ENCODE measurements around the gene POLR2E.
"Not testable (repeated sequence)": the region's sequence is repeated elsewhere in the genome, so short reads cannot be mapped to it uniquely, and the experiment has no call there.

POLR2E gene

DNA sequence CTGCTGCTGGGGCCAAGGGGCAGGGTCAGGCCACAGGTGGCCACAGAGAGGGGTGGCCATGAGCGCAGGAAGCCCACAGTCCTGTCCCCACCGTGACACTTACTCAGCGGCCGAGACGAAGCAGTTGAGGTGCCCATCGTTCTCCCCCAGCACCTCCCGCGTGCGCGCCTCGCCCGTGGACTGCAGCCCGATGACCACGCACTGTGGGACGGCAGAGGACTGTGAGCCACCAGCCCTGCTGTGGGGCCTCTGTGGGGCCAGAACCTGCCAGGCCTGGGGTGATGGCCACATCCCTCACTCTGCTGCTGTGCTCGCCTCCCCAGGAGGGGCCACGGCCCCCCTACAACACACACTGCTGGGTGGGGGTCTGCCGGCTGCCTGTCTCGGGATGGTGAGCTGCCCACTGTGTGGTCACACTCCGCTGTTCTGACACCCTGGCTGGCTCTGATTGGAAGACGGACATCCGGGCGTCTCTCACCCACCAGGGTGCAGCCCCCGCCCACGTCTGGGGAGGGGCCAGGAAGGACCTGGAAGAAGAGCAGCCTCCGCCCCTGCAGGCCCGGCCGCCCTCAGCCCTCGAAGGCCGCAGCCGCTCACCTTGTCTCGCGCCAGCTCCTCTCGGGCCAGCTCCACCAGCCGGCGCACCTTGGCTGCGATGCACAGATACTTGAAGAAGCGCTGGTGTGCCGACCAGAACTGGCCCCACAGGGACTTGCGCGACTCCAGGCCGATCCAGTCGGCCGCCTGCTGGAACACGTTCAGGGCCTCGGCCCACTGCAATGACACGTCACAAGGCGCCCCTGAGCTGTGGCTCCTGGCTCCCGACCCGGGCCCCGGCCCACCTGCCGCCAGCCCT, 21.8 kb upstream of the POLR2E start:
- peaks cover 7% of the 10 kb centered on the region; the same call in 1 of the 2 replicates for H3K36me3 ChIP-seq (ENCODE audit: insufficient read depth, low read length)
- H3K4me3 ChIP-seq, result no peak overlapping the region
- no peak for DNase-seq (ENCODE audit: low read depth, low spot score)
- no peak for TF ChIP-seq FOXP2 (optimal IDR thresholded peaks at IDR 0.05; ENCODE audit: control extremely low read depth, extremely low read length, insufficient read depth)
- no peak for TF ChIP-seq EZH2 (IDR thresholded peaks at IDR 0.05)
- TF ChIP-seq POLR2AphosphoS5 (IDR thresholded peaks at IDR 0.05; ENCODE audit: borderline replicate concordance, low read depth, low read length), result no peak
- no peak overlapping the region for H3K27ac ChIP-seq
- H3K9me3 ChIP-seq (ENCODE audit: low read depth, low read length), result no peaks in the 10 kb centered on the region
- no peak overlapping the region for H3K9ac ChIP-seq (ENCODE audit: insufficient read length)

DNA sequence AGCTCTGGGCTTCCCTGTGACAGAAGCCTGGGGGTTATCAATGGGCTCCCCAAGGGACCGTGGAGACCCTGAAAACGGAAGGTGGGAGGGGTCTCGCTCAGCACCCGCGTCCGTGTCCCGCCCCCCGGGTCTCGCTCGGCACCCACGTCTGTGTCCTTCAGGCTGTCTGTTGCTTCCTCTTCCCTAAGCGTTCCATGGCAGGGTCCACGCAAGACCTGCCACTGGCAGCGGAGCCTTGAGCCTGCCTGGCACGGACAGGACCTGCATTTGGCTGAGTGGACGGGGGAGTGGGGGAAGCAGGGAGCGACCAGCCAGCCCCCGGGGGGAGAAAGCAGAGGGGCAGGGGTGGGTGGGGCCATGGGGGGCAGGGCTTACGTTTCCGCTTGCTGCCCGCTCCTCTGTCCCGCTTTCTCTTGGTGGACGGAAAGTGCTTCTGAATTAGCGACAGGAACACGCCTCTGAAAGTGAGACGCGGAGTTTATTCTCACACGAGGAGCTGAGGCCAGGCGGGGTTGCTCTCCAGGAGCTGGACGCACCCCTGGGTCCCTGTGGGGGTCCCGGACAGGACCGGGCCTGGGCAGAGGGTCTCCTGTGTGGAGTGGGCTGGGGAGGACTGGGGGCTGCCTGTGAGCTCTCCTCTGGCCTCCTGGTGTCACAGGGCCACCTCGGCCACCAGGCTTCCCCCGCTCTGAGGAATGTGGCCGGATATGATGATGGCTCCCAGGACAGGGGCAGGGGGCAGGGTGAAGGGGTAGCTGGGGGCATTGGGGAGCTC, 20.7 kb upstream of the POLR2E start:
- Histone ChIP-seq H3K9me3 (ENCODE audit: low read depth, low read length) (no peaks in the 10 kb centered on the region), H3K27ac (no peak overlapping the region)
- no peak for TF ChIP-seq FOXP2 (optimal IDR thresholded peaks at IDR 0.05; ENCODE audit: control extremely low read depth, extremely low read length, insufficient read depth)
- TF ChIP-seq EZH2 (IDR thresholded peaks at IDR 0.05), result no peak
- no peak for TF ChIP-seq POLR2AphosphoS5 (IDR thresholded peaks at IDR 0.05; ENCODE audit: borderline replicate concordance, low read depth, low read length)

GRCh38 chr19:1114728-1115127, 19.6 kb upstream of the POLR2E start:
- not testable (repeated sequence) for H3K27ac ChIP-seq; H3K36me3 ChIP-seq (ENCODE audit: insufficient read depth, low read length); H3K9me3 ChIP-seq (ENCODE audit: low read depth, low read length); DNase-seq (ENCODE audit: low read depth, low spot score); H3K4me3 ChIP-seq; H3K9ac ChIP-seq (ENCODE audit: insufficient read length)

More for the DNA sequence above, 20.7 kb upstream of the POLR2E start:
- Histone ChIP-seq H3K9ac (ENCODE audit: insufficient read length) (no peak overlapping the region), H3K36me3 (ENCODE audit: insufficient read depth, low read length) (peaks cover 7% of the 10 kb centered on the region; the same call in 1 of the 2 replicates), H3K4me3 (no peak overlapping the region)
- no peak for DNase-seq (ENCODE audit: low read depth, low spot score)

GRCh38 chr19:1113986-1114483, 18.9 kb upstream of the POLR2E start:
- H3K27ac ChIP-seq, result no peak overlapping the region
- no peak overlapping the region for H3K4me3 ChIP-seq
- no peak for DNase-seq (ENCODE audit: low read depth, low spot score)
- no peak overlapping the region for H3K9ac ChIP-seq (ENCODE audit: insufficient read length)
- H3K9me3 ChIP-seq (ENCODE audit: low read depth, low read length), result no peaks in the 10 kb centered on the region
- H3K36me3 ChIP-seq (ENCODE audit: insufficient read depth, low read length), result peaks cover 7% of the 10 kb centered on the region; the same call in 1 of the 2 replicates
- TF ChIP-seq FOXP2 (optimal IDR thresholded peaks at IDR 0.05; ENCODE audit: control extremely low read depth, extremely low read length, insufficient read depth) (no peak), POLR2AphosphoS5 (IDR thresholded peaks at IDR 0.05; ENCODE audit: borderline replicate concordance, low read depth, low read length) (no peak), EZH2 (IDR thresholded peaks at IDR 0.05) (no peak)

GRCh38 chr19:1113030-1113985, 18.1 kb upstream of the POLR2E start:
- Histone ChIP-seq H3K27ac (no peak overlapping the region), H3K9ac (ENCODE audit: insufficient read length) (no peak overlapping the region), H3K9me3 (ENCODE audit: low read depth, low read length) (no peaks in the 10 kb centered on the region), H3K36me3 (ENCODE audit: insufficient read depth, low read length) (peaks cover 7% of the 10 kb centered on the region; the same call in 1 of the 2 replicates), H3K4me3 (no peak overlapping the region)
- no peak for DNase-seq (ENCODE audit: low read depth, low spot score)
- TF ChIP-seq FOXP2 (optimal IDR thresholded peaks at IDR 0.05; ENCODE audit: control extremely low read depth, extremely low read length, insufficient read depth), result no peak
- TF ChIP-seq EZH2 (IDR thresholded peaks at IDR 0.05), result no peak
- TF ChIP-seq POLR2AphosphoS5 (IDR thresholded peaks at IDR 0.05; ENCODE audit: borderline replicate concordance, low read depth, low read length), result no peak

DNA sequence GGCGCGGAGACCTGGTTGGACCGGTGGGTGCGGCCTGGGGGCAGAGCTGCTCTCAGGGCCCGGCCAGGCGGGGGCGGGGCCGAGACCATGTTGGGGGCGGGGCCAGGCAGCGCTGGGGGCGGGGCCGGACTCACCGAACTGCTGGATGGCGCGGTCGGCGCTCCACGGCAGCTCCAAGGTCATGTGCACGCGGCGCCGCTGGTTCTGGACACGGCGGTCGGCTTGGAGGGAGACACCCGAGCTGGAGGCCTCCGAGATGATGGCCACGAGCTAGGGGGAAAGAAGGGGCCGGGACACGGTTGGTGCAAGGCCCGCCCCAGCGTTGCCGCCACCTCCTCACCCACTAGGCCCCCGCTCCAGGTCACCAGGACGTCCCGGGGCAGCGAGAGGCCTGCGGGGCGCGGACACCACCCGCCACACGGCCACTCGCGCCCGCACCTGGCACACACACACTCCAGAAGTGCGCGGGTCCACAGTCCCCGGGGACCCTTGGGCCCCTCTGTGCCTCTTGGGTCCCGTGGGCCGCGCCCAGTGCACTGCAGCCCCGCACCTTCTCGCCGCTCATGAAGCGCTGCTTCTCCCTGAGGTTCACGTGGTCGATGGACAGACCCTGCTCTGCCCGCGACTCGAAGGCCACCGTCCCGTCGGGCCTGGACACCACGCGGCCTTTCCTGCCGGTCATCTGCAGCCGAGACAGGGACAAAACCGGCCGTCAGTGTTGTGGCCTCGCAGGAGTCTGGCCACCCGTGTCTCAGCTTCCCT, 17.3 kb upstream of the POLR2E start:
- H3K27ac ChIP-seq, result no peak overlapping the region
- no peak for DNase-seq (ENCODE audit: low read depth, low spot score)
- H3K9me3 ChIP-seq (ENCODE audit: low read depth, low read length), result no peaks in the 10 kb centered on the region
- H3K4me3 ChIP-seq, result no peak overlapping the region
- no peak for TF ChIP-seq FOXP2 (optimal IDR thresholded peaks at IDR 0.05; ENCODE audit: control extremely low read depth, extremely low read length, insufficient read depth)
- TF ChIP-seq POLR2AphosphoS5 (IDR thresholded peaks at IDR 0.05; ENCODE audit: borderline replicate concordance, low read depth, low read length), result no peak
- TF ChIP-seq EZH2 (IDR thresholded peaks at IDR 0.05), result no peak
- H3K9ac ChIP-seq (ENCODE audit: insufficient read length), result no peak overlapping the region
- peaks cover 7% of the 10 kb centered on the region; the same call in 1 of the 2 replicates for H3K36me3 ChIP-seq (ENCODE audit: insufficient read depth, low read length)

DNA sequence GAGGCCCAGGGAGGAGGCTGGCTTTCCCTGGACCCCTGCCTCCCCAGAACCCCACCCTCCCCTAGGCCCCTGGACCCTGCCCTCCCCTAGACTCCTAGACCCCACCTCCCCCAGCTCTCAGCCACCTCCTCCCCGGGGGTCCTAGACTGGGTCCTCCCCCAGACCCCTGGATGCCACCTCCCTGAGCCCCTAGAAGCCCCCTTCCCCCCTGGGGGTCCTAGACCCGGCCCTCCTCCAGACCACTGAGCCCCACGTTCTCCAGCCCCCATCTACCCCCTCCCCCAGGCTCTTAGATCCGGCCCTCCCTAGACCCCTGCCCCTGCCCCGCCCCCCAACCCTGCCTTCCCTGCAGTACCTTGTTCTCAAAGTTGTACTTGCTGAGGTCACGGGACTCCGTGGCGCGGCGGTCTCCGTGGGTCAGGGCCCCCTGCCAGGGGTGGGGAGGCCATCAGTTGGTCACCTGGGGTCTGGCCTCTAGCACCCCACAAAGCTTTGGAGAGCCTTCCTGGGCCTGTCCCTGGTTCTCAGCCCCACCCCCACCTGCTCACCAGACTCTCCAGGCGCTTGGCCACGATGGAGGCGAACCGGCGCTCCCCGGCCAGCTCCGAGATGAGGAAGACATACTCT, 16.6 kb upstream of the POLR2E start:
- Histone ChIP-seq H3K36me3 (ENCODE audit: insufficient read depth, low read length) (peaks cover 12% of the 10 kb centered on the region; the same call in 1 of the 2 replicates), H3K9ac (ENCODE audit: insufficient read length) (no peak overlapping the region), H3K4me3 (no peak overlapping the region), H3K27ac (peak overlapping the region; percentile 46; the same call in 1 of the 2 replicates), H3K9me3 (ENCODE audit: low read depth, low read length) (no peaks in the 10 kb centered on the region)
- TF ChIP-seq FOXP2 (optimal IDR thresholded peaks at IDR 0.05; ENCODE audit: control extremely low read depth, extremely low read length, insufficient read depth) (no peak), POLR2AphosphoS5 (IDR thresholded peaks at IDR 0.05; ENCODE audit: borderline replicate concordance, low read depth, low read length) (no peak), EZH2 (IDR thresholded peaks at IDR 0.05) (no peak)
- no peak for DNase-seq (ENCODE audit: low read depth, low spot score)

Measured in SK-N-MC (cell line).